ENCODE data around the gene TAS1R2. TPM values are rescaled to one million over a fixed set of nuclear protein-coding genes. Genes with fewer than 3 reads are reported as not detected.
A peak's percentile ranks its signal among the peaks of the same experiment; 100 is the strongest.

TAS1R2 gene
- total RNA-seq, 1 donor from 2014 or later = not detected

GRCh38 chr1:18814425-18814824 lies 45.0 kb downstream of the TAS1R2 start:
- Mint-ChIP-seq H3K9me3 (no peaks in the 10 kb centered on the region), H3K4me1 (peaks cover 7% of the 10 kb centered on the region), H3K36me3 (ENCODE audit: low read depth) (no peaks in the 10 kb centered on the region), H3K4me3 (no peak overlapping the region), H3K27me3 (ENCODE audit: low read depth) (peaks cover 22% of the 10 kb centered on the region), H3K27ac (ENCODE audit: unreplicated experiment) (no peak overlapping the region)
- no peak for DNase-seq (ENCODE audit: low read depth, low spot score)
- TF ChIP-seq CTCF (conservative IDR thresholded peaks at IDR 0.05) = no peak

GRCh38 chr1:18812453-18812939 lies 47.0 kb downstream of the TAS1R2 start:
- H3K27ac Mint-ChIP-seq (ENCODE audit: unreplicated experiment) = no peak overlapping the region
- no peaks in the 10 kb centered on the region for H3K9me3 Mint-ChIP-seq
- H3K36me3 Mint-ChIP-seq (ENCODE audit: low read depth) = no peaks in the 10 kb centered on the region
- no peak overlapping the region for H3K4me3 Mint-ChIP-seq
- H3K27me3 Mint-ChIP-seq (ENCODE audit: low read depth) = peaks cover 14% of the 10 kb centered on the region
- no peak for DNase-seq (ENCODE audit: low read depth, low spot score)
- H3K4me1 Mint-ChIP-seq = peaks cover 3% of the 10 kb centered on the region
- TF ChIP-seq CTCF (conservative IDR thresholded peaks at IDR 0.05) = no peak

- no peak for DNase-seq (ENCODE audit: low read depth, low spot score)
- Mint-ChIP-seq H3K4me3 (no peak overlapping the region), H3K9me3 (no peaks in the 10 kb centered on the region), H3K27me3 (ENCODE audit: low read depth) (peaks cover 8% of the 10 kb centered on the region), H3K4me1 (peaks cover 3% of the 10 kb centered on the region), H3K27ac (ENCODE audit: unreplicated experiment) (peak overlapping the region; percentile 38), H3K36me3 (ENCODE audit: low read depth) (no peaks in the 10 kb centered on the region)
- no peak for TF ChIP-seq CTCF (conservative IDR thresholded peaks at IDR 0.05)
Observed at GRCh38 chr1:18811733-18812452, 47.6 kb downstream of the TAS1R2 start.

GRCh38 chr1:18809953-18810899 lies 49.2 kb downstream of the TAS1R2 start:
- no peak overlapping the region for H3K27ac Mint-ChIP-seq (ENCODE audit: unreplicated experiment)
- TF ChIP-seq CTCF (conservative IDR thresholded peaks at IDR 0.05) = no peak
- no peaks in the 10 kb centered on the region for H3K9me3 Mint-ChIP-seq
- no peak overlapping the region for H3K4me3 Mint-ChIP-seq
- H3K4me1 Mint-ChIP-seq = peaks cover 3% of the 10 kb centered on the region
- H3K27me3 Mint-ChIP-seq (ENCODE audit: low read depth) = peaks cover 9% of the 10 kb centered on the region
- no peak for DNase-seq (ENCODE audit: low read depth, low spot score)
- no peaks in the 10 kb centered on the region for H3K36me3 Mint-ChIP-seq (ENCODE audit: low read depth)

- Mint-ChIP-seq H3K27ac (ENCODE audit: unreplicated experiment) (no peak overlapping the region), H3K4me3 (no peak overlapping the region), H3K9me3 (no peaks in the 10 kb centered on the region), H3K4me1 (peaks cover 3% of the 10 kb centered on the region), H3K36me3 (ENCODE audit: low read depth) (no peaks in the 10 kb centered on the region), H3K27me3 (ENCODE audit: low read depth) (peaks cover 14% of the 10 kb centered on the region)
- no peak for TF ChIP-seq CTCF (conservative IDR thresholded peaks at IDR 0.05)
- DNase-seq (ENCODE audit: low read depth, low spot score) = no peak
Observed at GRCh38 chr1:18808550-18808949, 50.9 kb downstream of the TAS1R2 start.

All from neural crest cell (in vitro differentiated cells).